ENCODE results near the gene PRUNE2.

DNA sequence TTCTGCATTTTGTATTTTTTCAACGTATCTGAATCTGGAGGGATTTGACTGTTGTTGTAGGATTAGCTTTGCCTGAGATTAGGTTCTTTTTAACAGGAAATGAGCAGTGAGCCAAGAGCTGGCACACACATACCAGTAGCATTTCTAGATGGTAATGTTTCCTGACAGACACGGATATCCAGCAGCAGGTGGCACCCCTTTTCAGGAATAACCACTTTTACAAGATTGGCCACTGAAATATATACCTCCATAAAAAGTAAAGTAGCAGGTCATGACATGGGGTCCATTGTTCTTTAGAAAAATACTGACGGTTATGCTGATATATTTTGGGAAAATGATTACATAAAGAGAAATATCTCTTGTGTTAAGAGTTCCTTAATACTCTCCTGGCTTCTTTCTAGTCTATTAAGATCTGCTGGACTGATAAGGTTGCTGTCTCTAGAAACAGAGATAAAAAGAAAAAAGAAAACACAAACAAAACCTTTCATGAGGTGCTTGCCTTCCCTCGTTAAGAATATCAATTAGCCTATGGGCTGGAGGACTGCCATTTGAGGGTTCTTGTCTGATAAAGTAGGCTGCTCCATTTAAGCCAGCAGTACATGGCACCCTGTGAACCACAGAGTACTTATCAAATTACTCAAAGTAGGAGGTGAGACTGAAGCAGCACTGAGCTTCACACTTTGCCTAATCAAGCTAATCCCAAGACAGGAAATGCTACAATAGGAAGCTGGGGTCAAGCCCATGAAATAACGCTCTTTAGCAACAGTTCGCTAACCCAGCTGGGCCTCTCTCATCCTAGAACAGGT lies 243.2 kb downstream of the PRUNE2 start:
- TF ChIP-seq CTCF (IDR thresholded peaks at IDR 0.05 in 2 of 3, conservative IDR thresholded peaks at IDR 0.05 in 1 of 3; ENCODE audit: insufficient read depth in 2 of 3, low read depth in 1 of 3, low read length in 3 of 3) (no peak), ZNF184 (CRISPR knock-in tag; IDR thresholded peaks at IDR 0.05) (no peak), ZNF175 (CRISPR knock-in tag; IDR thresholded peaks at IDR 0.05; ENCODE audit: low read depth) (no peak), SP1 (CRISPR knock-in tag; IDR thresholded peaks at IDR 0.05) (no peak), MED1 (CRISPR knock-in tag; IDR thresholded peaks at IDR 0.05; ENCODE audit: borderline replicate concordance) (no peak), CBX2 (IDR thresholded peaks at IDR 0.05; ENCODE audit: insufficient read depth, low read length, poor library complexity, severe bottlenecking) (no peak), YY1 (IDR thresholded peaks at IDR 0.05; ENCODE audit: borderline replicate concordance in 1 of 3, control insufficient read depth in 1 of 3, extremely low read depth in 1 of 3, insufficient read depth in 3 of 3, insufficient read length in 1 of 3, insufficient replicate concordance in 2 of 3, low read depth in 1 of 3, low read length in 2 of 3) (no peak), SMARCE1 (IDR thresholded peaks at IDR 0.05) (no peak)
- TF ChIP-seq, protein P1, sequence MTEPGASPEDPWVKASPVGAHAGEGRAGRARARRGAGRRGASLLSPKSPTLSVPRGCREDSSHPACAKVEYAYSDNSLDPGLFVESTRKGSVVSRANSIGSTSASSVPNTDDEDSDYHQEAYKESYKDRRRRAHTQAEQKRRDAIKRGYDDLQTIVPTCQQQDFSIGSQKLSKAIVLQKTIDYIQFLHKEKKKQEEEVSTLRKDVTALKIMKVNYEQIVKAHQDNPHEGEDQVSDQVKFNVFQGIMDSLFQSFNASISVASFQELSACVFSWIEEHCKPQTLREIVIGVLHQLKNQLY (CRISPR knock-in tag; conservative IDR thresholded peaks at IDR 0.05): no peak

All from K562 (cell line).